DOHH2 (cell line): ENCODE data around the gene ABCA2.

Source experiments
- EZH2phosphoT487 ChIP-seq: fragments of 200-600 bp; sonication (generic); IDR thresholded peaks from 2 replicates; pipeline ENCODE4 v1.6.1; 2017; ENCODE audit warnings: borderline replicate concordance, mild to moderate bottlenecking, antibody characterized with exemption, low read length, moderate library complexity, mixed read lengths
- TF ChIP-seq, protein P1 (sequence below): fragments of 200-600 bp; sonication (generic); IDR thresholded peaks from one replicate; pipeline ENCODE4 v1.5.1; 2014; ENCODE audit warnings: antibody characterized with exemption, mild to moderate bottlenecking, low read depth, low read length; ENCODE audit not compliant: poor library complexity, severe bottlenecking

DNA sequence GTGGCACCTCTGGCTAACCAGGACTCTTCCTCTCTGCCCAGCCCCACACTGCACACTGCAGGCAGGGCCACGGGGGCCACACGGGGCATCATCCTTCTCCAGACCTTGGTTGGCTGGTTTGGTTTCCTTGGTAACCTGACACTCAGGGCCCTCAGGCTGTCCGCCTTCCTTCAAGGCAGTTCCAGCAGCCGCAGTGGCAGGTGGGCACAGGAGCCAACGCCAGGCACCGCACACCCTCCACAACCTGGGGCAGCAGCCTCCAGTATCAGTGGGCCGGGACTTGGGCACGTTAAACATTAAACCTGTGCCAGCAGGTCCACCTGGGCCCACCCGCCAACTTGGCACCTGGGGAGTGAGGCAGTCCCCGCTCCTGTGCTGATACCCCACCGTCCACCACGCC, 16.0 kb upstream of the ABCA2 start:
- TF ChIP-seq, protein P1, sequence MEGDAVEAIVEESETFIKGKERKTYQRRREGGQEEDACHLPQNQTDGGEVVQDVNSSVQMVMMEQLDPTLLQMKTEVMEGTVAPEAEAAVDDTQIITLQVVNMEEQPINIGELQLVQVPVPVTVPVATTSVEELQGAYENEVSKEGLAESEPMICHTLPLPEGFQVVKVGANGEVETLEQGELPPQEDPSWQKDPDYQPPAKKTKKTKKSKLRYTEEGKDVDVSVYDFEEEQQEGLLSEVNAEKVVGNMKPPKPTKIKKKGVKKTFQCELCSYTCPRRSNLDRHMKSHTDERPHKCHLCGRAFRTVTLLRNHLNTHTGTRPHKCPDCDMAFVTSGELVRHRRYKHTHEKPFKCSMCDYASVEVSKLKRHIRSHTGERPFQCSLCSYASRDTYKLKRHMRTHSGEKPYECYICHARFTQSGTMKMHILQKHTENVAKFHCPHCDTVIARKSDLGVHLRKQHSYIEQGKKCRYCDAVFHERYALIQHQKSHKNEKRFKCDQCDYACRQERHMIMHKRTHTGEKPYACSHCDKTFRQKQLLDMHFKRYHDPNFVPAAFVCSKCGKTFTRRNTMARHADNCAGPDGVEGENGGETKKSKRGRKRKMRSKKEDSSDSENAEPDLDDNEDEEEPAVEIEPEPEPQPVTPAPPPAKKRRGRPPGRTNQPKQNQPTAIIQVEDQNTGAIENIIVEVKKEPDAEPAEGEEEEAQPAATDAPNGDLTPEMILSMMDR: no peak
- no peak for TF ChIP-seq EZH2phosphoT487
